ENCODE data around the gene SWAP70.

Gene SWAP70

DNA sequence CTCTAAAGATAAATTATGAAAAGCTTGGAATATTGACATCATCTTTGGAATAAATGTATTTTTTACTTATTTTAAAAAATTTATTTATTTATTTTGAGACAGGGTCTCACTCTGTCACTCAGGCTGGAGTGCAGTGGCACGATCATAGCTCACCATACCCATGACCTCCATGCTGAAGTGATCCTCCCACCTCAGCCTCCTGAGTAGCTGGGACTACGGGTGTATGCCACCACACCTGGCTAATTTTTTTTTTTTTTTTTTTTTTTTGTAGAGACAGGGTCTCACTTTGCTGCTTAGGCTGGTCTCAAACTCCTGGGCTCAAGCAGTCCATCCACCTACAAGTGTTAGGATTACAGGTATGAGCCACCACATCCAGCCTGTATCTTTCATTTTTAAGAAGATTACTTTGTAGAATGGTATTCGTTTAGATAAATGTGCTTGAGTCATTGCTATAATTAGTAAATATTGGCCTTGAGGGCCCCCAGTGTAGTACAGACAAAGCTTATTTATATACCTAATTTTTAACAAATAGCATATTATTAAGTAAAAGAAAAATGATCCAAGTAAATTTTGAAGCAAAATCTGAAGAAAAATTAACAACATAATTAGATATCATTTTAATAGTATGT lies 8.5 kb downstream of the SWAP70 start (continued):
- TF ChIP-seq TOX (CRISPR knock-in tag; IDR thresholded peaks at IDR 0.05; ENCODE audit: borderline replicate concordance): no peak
- no peak for TF ChIP-seq RARB (CRISPR knock-in tag; IDR thresholded peaks at IDR 0.05)

DNA sequence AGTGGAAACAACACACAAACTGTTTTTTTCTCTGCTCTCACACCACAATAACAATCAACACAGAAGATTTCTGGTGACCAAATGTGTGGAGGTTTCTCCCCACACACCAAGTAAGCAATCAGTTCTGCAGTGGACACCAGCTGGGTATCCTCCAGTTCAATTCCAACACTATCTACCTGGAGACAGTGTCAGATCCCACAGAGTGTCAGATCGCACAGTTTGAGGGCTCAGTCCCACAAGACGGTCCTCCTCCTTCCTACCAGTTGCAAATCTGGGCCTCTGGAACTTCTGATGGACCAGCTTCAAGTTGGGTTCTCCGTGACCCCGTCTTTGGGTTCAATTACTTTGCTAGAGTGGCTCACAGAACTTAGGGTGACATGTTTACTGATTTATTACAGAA lies 9.0 kb downstream of the SWAP70 start:
- ATAC-seq: no peak

DNA sequence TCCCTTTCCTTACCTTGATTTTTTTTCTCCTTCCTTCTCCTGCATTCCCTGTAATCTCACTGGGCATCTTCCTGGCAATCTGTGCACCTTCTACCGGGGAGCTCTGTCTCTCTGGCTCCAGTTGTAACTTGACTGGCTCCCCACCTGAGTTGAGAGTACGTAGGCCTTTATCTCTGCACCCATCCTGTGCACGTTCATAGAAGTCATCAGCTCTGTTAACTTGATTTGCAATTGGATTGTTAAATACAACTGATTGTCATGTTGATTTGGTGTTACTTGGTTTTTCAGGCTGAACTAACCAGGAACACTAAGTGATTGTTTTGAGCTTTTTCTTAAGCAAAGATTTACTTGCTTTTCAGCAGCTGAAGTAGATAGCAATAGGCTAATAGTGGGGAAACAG lies 11.8 kb downstream of the SWAP70 start:
- ATAC-seq: no peak
- TF ChIP-seq ZFP3 (CRISPR knock-in tag; IDR thresholded peaks at IDR 0.05) (no peak), ZNF70 (CRISPR knock-in tag; IDR thresholded peaks at IDR 0.05) (no peak), ESRRG (CRISPR knock-in tag; IDR thresholded peaks at IDR 0.05) (no peak), OSR1 (CRISPR knock-in tag; IDR thresholded peaks at IDR 0.05) (no peak), PPARA (CRISPR knock-in tag; IDR thresholded peaks at IDR 0.05; ENCODE audit: borderline replicate concordance) (no peak), ZFP30 (CRISPR knock-in tag; IDR thresholded peaks at IDR 0.05) (no peak), SNAI2 (CRISPR knock-in tag; IDR thresholded peaks at IDR 0.05) (no peak), ARNTL (CRISPR knock-in tag; IDR thresholded peaks at IDR 0.05; ENCODE audit: borderline replicate concordance, low read depth) (no peak), TCF4 (CRISPR knock-in tag; IDR thresholded peaks at IDR 0.05; ENCODE audit: borderline replicate concordance) (no peak)
- TF ChIP-seq, protein P1, sequence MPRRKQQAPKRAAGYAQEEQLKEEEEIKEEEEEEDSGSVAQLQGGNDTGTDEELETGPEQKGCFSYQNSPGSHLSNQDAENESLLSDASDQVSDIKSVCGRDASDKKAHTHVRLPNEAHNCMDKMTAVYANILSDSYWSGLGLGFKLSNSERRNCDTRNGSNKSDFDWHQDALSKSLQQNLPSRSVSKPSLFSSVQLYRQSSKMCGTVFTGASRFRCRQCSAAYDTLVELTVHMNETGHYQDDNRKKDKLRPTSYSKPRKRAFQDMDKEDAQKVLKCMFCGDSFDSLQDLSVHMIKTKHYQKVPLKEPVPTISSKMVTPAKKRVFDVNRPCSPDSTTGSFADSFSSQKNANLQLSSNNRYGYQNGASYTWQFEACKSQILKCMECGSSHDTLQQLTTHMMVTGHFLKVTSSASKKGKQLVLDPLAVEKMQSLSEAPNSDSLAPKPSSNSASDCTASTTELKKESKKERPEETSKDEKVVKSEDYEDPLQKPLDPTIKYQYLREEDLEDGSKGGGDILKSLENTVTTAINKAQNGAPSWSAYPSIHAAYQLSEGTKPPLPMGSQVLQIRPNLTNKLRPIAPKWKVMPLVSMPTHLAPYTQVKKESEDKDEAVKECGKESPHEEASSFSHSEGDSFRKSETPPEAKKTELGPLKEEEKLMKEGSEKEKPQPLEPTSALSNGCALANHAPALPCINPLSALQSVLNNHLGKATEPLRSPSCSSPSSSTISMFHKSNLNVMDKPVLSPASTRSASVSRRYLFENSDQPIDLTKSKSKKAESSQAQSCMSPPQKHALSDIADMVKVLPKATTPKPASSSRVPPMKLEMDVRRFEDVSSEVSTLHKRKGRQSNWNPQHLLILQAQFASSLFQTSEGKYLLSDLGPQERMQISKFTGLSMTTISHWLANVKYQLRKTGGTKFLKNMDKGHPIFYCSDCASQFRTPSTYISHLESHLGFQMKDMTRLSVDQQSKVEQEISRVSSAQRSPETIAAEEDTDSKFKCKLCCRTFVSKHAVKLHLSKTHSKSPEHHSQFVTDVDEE (CRISPR knock-in tag; IDR thresholded peaks at IDR 0.05): no peak
- TF ChIP-seq, protein P2, sequence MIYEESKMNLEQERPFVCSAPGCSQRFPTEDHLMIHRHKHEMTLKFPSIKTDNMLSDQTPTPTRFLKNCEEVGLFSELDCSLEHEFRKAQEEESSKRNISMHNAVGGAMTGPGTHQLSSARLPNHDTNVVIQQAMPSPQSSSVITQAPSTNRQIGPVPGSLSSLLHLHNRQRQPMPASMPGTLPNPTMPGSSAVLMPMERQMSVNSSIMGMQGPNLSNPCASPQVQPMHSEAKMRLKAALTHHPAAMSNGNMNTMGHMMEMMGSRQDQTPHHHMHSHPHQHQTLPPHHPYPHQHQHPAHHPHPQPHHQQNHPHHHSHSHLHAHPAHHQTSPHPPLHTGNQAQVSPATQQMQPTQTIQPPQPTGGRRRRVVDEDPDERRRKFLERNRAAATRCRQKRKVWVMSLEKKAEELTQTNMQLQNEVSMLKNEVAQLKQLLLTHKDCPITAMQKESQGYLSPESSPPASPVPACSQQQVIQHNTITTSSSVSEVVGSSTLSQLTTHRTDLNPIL (CRISPR knock-in tag; IDR thresholded peaks at IDR 0.05; ENCODE audit: low read depth): no peak
- TF ChIP-seq, protein P3, sequence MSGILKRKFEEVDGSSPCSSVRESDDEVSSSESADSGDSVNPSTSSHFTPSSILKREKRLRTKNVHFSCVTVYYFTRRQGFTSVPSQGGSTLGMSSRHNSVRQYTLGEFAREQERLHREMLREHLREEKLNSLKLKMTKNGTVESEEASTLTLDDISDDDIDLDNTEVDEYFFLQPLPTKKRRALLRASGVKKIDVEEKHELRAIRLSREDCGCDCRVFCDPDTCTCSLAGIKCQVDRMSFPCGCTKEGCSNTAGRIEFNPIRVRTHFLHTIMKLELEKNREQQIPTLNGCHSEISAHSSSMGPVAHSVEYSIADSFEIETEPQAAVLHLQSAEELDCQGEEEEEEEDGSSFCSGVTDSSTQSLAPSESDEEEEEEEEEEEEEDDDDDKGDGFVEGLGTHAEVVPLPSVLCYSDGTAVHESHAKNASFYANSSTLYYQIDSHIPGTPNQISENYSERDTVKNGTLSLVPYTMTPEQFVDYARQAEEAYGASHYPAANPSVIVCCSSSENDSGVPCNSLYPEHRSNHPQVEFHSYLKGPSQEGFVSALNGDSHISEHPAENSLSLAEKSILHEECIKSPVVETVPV (CRISPR knock-in tag; IDR thresholded peaks at IDR 0.05): no peak
- TF ChIP-seq, protein P4, sequence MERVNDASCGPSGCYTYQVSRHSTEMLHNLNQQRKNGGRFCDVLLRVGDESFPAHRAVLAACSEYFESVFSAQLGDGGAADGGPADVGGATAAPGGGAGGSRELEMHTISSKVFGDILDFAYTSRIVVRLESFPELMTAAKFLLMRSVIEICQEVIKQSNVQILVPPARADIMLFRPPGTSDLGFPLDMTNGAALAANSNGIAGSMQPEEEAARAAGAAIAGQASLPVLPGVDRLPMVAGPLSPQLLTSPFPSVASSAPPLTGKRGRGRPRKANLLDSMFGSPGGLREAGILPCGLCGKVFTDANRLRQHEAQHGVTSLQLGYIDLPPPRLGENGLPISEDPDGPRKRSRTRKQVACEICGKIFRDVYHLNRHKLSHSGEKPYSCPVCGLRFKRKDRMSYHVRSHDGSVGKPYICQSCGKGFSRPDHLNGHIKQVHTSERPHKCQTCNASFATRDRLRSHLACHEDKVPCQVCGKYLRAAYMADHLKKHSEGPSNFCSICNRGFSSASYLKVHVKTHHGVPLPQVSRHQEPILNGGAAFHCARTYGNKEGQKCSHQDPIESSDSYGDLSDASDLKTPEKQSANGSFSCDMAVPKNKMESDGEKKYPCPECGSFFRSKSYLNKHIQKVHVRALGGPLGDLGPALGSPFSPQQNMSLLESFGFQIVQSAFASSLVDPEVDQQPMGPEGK (CRISPR knock-in tag; IDR thresholded peaks at IDR 0.05; ENCODE audit: borderline replicate concordance): no peak

More for the DNA sequence above, 9.0 kb downstream of the SWAP70 start:
- no peak for TF ChIP-seq RARB (CRISPR knock-in tag; IDR thresholded peaks at IDR 0.05)
- TF ChIP-seq ZNF8 (CRISPR knock-in tag; IDR thresholded peaks at IDR 0.05): no peak
- no peak for TF ChIP-seq ZNF565 (CRISPR knock-in tag; conservative IDR thresholded peaks at IDR 0.05; ENCODE audit: low read depth)
- no peak for TF ChIP-seq GLIS3 (CRISPR knock-in tag; IDR thresholded peaks at IDR 0.05)
- no peak for TF ChIP-seq ZFP3 (CRISPR knock-in tag; IDR thresholded peaks at IDR 0.05)
- no peak for TF ChIP-seq OSR1 (CRISPR knock-in tag; IDR thresholded peaks at IDR 0.05)
- no peak for TF ChIP-seq TCF4 (CRISPR knock-in tag; IDR thresholded peaks at IDR 0.05; ENCODE audit: borderline replicate concordance)
- TF ChIP-seq ZFP30 (CRISPR knock-in tag; IDR thresholded peaks at IDR 0.05): no peak
- TF ChIP-seq, protein P3 (CRISPR knock-in tag; IDR thresholded peaks at IDR 0.05): no peak

DNA sequence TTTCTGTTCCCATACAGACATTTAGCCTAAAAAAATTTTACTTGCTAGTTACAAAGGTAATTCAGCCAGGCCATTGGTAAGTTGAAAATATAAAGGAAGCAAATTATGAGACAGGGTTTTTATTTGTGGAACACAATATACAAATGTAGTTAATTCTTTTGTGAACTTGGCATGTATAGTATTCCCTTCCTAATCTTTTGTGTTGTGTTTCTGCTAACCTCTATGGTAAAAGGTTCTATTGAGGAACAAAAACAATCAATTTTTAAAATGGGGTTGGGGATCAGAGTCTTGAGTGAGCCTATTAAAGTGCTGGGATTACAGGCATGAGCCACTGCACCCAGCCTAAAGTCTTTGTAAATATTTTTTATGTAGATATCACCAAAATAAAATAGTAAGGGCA lies 14.1 kb downstream of the SWAP70 start:
- TF ChIP-seq TOX (CRISPR knock-in tag; IDR thresholded peaks at IDR 0.05; ENCODE audit: borderline replicate concordance): no peak
- TF ChIP-seq ARNTL (CRISPR knock-in tag; IDR thresholded peaks at IDR 0.05; ENCODE audit: borderline replicate concordance, low read depth): no peak
- no peak for TF ChIP-seq BACH2 (CRISPR knock-in tag; IDR thresholded peaks at IDR 0.05; ENCODE audit: borderline replicate concordance)
- no peak for TF ChIP-seq GLIS3 (CRISPR knock-in tag; IDR thresholded peaks at IDR 0.05)
- TF ChIP-seq, protein P5, sequence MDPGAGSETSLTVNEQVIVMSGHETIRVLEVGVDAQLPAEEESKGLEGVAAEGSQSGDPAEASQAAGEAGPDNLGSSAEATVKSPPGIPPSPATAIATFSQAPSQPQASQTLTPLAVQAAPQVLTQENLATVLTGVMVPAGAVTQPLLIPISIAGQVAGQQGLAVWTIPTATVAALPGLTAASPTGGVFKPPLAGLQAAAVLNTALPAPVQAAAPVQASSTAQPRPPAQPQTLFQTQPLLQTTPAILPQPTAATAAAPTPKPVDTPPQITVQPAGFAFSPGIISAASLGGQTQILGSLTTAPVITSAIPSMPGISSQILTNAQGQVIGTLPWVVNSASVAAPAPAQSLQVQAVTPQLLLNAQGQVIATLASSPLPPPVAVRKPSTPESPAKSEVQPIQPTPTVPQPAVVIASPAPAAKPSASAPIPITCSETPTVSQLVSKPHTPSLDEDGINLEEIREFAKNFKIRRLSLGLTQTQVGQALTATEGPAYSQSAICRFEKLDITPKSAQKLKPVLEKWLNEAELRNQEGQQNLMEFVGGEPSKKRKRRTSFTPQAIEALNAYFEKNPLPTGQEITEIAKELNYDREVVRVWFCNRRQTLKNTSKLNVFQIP (CRISPR knock-in tag; IDR thresholded peaks at IDR 0.05; ENCODE audit: borderline replicate concordance, low read depth): no peak
- TF ChIP-seq, protein P1 (CRISPR knock-in tag; IDR thresholded peaks at IDR 0.05): no peak
- no peak for ATAC-seq
